ENCODE results near the gene ERF.

DNA sequence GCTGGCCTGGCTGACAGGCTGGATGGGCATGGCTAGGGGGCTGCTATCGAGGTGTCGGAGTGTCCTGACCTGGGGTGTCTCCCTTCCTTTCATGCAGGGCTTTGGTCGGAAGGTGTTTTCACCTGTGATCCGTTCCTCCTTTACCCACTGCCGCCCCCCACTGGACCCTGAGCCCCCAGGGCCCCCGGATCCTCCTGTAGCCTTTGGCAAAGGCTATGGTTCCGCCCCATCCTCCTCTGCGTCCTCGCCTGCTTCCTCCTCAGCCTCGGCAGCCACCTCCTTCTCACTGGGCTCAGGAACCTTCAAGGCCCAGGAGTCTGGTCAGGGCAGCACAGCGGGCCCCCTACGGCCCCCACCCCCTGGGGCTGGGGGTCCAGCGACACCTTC, 35.2 kb upstream of the ERF start:
- TF ChIP-seq, protein P1, sequence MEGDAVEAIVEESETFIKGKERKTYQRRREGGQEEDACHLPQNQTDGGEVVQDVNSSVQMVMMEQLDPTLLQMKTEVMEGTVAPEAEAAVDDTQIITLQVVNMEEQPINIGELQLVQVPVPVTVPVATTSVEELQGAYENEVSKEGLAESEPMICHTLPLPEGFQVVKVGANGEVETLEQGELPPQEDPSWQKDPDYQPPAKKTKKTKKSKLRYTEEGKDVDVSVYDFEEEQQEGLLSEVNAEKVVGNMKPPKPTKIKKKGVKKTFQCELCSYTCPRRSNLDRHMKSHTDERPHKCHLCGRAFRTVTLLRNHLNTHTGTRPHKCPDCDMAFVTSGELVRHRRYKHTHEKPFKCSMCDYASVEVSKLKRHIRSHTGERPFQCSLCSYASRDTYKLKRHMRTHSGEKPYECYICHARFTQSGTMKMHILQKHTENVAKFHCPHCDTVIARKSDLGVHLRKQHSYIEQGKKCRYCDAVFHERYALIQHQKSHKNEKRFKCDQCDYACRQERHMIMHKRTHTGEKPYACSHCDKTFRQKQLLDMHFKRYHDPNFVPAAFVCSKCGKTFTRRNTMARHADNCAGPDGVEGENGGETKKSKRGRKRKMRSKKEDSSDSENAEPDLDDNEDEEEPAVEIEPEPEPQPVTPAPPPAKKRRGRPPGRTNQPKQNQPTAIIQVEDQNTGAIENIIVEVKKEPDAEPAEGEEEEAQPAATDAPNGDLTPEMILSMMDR (IDR thresholded peaks at IDR 0.05; ENCODE audit: low read depth, low read length, poor library complexity, severe bottlenecking): no peak
- no peak for TF ChIP-seq EZH2phosphoT487 (IDR thresholded peaks at IDR 0.05; ENCODE audit: borderline replicate concordance, low read length)

Data from DOHH2 (cell line).